Suppressor macrophage treated with lipopolysaccharide for 4 hours (primary cell): ENCODE data around the gene EPO.
"Not testable (repeated sequence)": the region's sequence is repeated elsewhere in the genome, so short reads cannot be mapped to it uniquely, and the experiment has no call there.

Experiments
- DNase-seq: peaks from one replicate; pipeline ENCODE4 v3.0.0-alpha.2; 2020

The EPO gene

GRCh38 chr7:100744605-100745004 is 24.3 kb downstream of the EPO start:
- no peak for DNase-seq

- peak; percentile 39 for DNase-seq
Measured at GRCh38 chr7:100745184-100745583, 24.9 kb downstream of the EPO start.

- DNase-seq, result no peak
Measured at GRCh38 chr7:100752994-100753393, 32.7 kb downstream of the EPO start.

- no peak for DNase-seq
Measured at GRCh38 chr7:100753750-100754149, 33.5 kb downstream of the EPO start.

GRCh38 chr7:100759357-100760171 is 39.3 kb downstream of the EPO start:
- no peak for DNase-seq

- not testable (repeated sequence) for DNase-seq
Measured at GRCh38 chr7:100762841-100763240, 42.6 kb downstream of the EPO start.

GRCh38 chr7:100763556-100764140 is 43.4 kb downstream of the EPO start:
- DNase-seq, result no peak

- no peak for DNase-seq
Measured at GRCh38 chr7:100764841-100765240, 44.6 kb downstream of the EPO start.

- no peak for DNase-seq
Measured at GRCh38 chr7:100765250-100765649, 45.0 kb downstream of the EPO start.

GRCh38 chr7:100768784-100769183 is 48.5 kb downstream of the EPO start:
- DNase-seq, result no peak
